HPDE6-E6E7 (cell line): Measurements from ENCODE around the gene MYH7.
"Not testable (repeated sequence)": the region's sequence is repeated elsewhere in the genome, so short reads cannot be mapped to it uniquely, and the experiment has no call there.

Experiments used
- DNase-seq: peaks from one replicate; pipeline ENCODE4 v3.0.0; 2011; ENCODE audit warnings: missing footprints; ENCODE audit errors: extremely low spot score

The MYH7 gene

DNA sequence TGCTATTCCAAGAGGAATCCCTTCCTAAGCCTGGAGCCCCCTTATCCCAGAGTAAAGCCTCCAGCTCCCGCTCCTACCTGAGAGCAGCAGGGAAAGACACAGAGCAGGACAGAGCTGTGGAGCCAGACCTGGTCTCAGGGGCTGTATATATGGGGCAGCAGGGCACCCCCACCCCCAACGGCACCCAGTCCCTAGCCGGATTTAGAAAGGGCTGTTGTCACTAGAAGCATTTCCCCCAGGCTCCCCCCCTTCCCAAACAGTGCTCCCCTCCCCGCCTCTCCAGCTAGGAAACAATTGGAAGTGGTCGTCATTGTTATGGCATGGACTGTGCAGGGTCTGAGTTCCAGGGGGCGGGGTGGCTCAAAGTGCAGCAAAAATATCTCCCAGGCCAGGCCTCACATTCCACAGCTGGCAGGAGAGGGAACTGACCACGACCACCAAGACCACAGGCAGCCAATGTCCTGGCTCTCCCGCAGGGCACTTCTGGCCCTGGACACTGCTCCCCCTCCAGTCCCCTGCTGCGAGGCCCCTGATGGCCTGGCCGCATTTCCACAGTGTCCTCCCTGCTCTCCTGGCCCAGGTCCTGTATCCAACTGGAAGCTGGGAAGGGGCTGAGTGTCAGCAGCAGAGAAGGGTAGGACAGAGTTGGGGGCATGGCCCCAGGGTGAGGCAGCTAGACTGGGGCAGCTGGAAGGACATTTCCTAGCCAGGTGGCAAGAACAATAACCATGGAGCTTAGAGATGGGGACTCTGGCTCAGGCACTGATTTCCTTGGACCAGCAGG is at the start of gene MYH7:
Gene MYH7, minus strand, starts transcription at position 118 of the 784 bp plus-strand sequence. CDS start 1,928 bp downstream, outside the sequence.
- no peak for DNase-seq

DNA sequence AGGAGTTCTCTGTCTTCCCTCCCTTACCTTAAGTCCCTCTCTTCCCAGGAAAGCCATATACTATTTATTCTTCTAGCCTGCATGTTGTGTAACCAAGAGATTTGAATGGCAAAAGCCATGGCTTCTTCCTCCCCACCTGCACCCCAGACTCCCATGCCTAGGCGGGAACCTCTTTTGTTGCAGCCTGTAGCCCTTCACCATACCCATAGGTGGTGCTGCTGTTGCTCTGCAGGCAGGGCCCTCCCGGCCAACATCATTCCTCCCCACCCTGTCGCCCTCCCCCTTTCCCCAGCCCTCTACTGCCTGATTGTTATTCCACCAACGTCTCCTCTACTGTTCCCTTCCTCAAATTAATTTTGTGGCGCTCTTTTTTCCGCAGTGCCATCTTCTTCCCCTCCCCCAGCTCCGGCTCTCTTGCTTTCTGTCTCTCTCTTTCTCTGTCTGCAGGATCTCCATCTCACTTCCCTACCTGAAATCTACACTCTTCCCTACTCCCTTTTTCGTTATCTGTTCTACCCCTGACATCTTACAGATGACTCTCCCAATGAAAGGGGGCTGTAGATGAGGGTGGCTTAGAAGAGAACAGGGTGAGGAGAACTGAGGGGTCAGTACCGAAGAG is 47.9 kb upstream of the MYH7 start:
- DNase-seq: no peak

DNA sequence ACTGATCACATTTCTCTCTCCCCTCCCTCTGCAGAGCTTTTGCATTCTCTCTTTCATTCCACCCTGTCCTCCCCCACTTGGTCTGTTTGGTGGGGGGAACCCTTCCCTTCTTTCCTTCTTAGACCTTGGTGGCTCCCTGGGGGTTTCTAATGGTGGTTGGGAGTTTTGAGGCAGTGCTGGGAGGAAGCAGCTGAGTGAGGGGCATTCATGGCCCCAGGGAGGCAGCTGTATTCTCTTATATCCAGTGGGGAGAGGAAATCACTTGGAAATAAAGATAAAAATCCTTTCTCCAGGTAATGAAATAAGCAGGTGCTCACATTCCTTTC is 47.3 kb upstream of the MYH7 start:
- no peak for DNase-seq

DNA sequence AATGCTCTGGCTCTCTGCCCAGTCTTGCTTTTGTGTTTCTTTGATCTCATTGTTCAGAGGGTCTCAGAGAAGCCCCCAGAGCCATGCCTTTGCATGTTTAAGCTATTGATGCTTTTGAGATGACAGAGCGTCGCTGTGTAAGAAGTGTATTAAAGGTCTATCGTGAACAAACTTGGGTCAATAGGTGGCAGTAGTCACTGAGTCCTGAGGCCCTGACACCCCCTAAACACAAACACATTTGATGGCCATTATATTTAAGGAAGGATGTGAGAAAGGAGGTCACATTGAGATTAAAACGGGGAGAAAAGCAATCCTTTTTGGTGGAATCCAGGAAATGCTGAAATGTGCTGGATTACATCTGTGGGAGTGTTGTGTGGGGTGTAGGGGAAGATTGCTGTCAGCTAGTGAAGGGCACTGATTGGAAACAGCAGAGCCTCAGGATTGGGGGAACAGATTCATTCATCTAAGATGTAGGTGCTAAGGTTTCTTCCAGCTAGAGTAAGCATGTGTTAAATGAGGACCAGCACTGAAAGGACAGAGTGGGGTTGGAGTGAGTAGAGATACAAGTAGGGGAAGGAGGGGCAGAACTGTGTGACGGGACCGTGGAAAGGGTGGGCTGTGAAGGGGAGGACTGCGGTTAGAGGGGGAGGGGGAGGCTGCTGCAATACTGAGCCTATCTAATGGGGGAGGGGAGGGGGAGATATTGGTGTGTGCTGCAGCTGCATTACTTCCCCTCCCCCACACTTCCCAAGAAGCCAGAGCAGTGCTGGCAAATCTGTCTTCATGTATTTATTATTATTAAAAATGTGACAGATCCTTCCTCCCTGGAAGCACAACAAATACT is 46.7 kb upstream of the MYH7 start:
- no peak for DNase-seq

DNA sequence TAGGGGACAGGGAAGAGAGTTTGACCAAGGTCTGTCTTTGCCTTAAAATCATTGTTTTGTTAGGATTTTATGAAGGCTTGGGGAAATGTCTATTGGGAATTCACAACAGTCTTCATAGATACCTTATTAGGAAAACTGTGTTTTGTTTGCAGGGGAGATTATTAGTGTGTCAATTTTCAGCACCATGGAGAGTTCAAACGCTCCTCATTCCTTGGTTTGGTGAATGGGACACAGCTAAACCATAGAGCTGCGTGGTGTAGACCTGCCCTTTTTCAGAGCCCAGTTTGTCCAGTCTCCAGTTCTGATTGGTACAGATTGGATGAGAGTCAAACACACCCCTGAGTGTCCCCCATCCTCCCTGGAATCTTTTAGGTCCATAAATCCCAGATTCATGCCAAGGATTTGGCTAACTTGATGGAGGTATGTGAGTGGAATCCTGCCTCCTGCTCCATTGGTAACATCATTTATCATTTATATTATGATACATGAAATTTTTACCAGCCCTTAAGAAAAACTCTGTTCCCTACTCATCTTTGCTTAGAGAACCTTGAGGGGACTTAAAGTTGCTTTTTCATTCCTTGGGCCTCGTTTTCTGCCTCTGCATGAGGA is 46.0 kb upstream of the MYH7 start:
- no peak for DNase-seq

DNA sequence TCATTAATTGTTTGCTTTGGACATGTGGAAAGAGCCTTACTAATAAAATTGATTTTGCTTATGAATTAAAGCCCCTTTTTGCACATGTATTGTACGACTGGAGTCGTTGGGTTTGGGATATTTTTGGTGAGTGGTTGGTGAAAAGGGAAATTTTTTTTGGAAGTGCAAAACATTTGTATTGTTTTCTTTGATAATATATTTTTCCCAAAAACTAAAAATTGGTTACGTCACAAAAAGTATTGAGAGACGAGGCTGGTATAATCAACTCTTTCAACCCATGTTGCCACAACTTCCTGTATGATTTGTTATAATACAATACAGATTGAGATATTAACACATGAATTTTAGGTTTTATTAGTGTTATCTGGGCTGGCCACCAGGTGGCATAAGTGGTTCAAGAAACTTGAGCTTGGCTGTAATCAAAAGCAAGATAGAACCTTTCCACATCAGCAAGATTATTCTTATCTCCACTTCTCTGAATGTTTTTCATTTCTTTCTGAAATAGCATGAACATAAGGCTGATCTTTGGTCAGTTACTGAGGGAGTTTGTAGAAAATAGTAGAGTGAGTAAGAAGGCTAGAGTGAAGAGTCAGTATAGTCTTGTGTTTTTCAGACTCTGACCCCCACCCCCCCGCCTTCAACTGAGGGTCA is 42.8 kb upstream of the MYH7 start:
- DNase-seq: peak; percentile 21

DNA sequence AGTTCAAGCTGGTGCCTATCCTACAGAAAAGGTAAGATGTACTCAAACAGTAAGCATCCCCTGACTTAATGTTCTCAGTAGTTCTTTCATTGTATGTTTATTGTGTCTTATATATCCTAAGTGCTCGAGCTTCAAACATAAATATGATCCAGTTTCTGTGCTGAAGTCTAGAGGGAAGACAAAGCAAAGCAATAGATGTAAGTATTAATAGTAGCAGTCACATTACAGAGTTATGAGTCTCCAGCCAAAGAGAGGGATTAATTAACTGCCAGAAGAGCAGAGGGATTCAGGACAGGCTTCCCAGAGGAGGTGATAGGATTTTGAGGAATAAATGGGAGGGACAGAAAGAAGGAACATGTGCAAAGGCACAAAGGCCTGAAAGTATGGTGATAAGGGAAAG is 35.5 kb upstream of the MYH7 start:
- DNase-seq: no peak

DNA sequence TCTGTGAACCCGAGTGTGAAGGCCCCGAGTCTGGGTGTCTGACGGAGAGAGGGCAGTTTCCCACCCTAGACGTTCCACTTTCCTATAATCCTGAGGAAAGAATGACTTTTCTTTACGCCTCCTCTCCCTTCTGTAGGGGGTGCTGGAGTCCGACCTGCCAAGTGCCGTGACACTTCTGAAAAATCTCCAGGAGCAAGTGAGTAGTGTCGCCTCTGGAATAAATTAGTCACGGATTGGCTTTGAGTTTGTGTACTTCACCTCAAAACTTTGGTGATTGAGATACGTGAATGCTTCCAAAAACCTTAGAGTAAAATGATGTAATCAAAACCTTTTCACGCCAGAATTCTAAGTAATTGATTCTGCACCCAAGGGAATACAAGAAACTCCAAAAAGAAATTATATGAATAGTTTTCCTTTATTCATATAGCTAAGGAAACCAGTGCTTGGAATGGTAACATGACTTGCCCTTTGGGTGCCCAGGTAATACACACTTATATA is 34.5 kb upstream of the MYH7 start:
- DNase-seq: no peak

DNA sequence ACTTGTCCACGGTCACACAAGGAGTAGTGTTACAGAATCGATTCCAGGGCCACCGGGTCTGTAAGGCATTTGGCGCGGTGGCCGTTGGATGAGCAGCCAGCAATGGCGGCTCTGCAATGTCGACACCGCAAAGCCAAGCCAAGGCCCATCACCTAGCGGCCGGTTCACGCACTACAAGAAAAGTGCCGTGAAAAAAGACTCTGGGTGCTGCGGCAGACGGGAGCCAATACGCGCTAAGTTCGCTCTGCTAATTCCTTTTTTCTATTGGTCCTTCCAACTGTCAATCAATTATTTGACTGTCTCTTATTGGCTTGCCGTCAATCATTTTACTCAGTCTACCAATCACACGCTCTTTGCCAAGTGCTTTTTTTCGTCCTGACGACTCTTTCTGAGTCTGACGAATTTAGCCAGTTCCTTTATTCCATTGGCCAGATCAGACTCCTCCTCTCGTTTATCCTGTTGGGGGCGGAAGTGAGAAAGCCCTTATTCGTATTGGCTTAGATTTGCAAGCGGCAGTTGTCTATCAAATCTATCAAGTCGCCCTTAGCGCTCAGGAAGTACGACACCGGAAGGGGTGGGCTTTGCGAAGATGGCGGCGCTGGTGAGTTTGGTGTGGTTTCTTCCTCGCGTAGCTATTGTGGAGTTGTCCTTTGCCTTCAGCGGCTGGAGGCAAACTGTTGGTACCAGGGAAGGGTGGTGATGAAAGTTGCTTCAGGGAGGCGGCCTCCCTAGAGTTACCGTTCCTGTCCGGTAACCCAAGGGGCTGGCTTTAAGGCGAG is 33.9 kb upstream of the MYH7 start, which contains the start of gene NGDN:
Gene NGDN, plus strand, starts transcription at position 577 of the 779 bp plus-strand sequence. Its CDS starts 13 bp downstream, at position 590.
- peak; percentile 97 for DNase-seq

DNA sequence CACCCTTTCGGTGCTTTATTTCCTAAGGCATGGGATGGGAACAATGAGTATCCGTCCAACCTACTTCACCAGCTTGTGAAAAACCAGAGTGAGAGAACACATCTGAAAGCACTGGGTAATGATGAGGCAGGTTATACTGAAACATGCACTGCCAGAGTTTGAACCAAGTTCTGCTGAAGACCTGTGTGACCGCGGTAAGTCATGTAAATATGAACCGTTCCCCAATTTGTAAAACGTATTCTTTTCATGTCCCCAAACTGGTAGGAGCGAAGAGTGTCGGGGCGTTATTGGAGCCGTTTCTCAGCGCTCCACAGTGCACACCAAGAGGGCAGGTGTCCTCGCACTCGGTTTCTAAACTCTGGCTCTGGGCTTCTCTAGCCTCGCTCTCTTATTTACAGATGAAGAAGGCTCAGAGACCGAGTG is 33.3 kb upstream of the MYH7 start:
- DNase-seq: no peak

DNA sequence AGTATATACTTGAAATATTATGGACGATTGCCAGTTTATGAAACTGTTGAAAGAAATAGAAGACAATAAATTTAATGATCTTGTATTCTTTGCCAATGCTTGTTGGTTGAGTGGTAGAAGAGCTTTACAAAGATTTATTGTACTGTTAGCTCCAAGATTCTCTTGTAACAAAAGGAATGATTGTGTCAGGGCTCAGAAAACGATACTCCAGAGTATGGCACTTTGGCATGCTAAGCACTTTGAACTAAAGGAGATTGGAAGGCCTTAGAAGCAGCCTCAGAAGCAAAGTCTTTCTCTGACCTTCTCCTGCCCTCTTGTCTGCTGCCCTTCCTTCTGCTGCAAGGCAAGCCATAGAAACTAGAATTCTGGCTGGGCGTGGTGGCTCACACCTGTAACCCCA is 29.8 kb upstream of the MYH7 start:
- no peak for DNase-seq

DNA sequence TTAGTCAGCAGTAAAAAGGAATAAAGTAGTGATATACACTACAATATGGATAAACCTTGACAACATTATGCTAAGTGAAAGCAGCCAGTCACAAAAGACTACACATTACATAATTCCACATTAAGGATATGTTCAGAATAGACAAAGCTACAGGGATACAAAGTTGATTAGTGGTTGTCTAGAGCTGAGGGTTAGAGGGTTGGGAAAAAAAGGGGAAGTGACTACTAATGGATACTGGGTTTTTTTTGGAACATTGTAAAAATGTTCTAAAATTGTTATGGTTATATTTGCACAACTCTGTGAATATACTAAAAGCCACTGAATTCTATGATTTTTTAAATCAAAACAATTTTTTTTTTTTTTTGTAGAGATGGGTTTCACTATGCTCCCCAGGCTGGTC is 29.2 kb upstream of the MYH7 start:
- no peak for DNase-seq

DNA sequence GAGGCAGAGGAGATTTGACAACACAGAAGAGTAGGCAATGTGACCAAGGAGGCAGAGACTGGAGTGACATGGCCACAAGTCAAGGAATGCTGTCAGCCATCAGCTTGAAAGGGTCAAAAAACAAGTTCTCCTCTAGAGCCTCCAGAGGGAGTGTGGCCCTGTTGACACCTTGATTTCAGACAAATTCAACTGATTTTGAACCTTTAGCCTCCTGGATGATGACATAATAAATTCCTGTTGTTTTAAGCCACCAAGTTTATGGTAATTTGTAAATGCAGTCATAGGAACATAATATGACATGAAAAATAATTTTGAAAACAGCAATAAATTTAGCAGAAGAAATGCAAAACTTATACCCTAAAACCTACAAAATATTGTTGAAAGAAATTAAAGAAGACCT is 25.5 kb upstream of the MYH7 start:
- no peak for DNase-seq

DNA sequence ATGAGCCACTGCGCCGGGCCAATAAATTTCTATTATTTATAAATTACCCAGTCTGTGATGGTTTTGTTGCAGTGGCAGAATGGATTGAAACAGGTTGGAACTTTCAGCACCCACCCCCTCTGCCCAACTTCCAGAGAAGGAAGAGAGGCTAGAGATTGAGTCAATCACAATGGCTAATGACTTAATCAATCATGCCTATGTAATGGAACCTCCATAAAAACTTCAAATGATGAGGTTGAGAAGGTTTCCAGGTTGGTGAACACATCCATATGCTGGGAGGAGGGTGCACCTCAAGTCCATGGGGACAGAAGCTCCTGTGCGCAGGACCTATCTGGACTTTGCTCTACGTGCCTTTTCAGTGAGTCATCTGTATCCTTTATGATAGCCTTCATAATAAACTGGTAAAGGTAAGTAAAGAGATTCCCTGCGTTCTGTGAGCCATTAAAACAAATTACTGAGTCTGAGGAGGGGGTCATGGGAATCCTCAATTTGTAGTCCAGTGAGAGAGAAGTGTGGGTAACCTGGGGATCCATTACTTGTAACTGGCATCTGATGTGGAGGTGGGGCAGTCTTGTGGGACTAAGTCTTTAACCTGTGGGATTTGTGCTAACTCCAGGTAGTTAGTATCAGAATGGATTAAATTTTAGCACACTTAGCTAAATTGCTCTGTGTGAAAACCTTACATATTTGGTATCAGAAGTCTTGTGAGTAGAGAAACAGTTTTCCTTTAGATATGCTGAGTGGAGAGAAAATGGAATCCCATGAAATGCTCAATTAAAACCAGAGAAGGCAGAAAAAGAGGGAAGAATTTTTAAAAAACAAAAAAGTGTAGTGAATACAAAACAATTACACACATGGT is 22.4 kb upstream of the MYH7 start:
- DNase-seq: no peak

DNA sequence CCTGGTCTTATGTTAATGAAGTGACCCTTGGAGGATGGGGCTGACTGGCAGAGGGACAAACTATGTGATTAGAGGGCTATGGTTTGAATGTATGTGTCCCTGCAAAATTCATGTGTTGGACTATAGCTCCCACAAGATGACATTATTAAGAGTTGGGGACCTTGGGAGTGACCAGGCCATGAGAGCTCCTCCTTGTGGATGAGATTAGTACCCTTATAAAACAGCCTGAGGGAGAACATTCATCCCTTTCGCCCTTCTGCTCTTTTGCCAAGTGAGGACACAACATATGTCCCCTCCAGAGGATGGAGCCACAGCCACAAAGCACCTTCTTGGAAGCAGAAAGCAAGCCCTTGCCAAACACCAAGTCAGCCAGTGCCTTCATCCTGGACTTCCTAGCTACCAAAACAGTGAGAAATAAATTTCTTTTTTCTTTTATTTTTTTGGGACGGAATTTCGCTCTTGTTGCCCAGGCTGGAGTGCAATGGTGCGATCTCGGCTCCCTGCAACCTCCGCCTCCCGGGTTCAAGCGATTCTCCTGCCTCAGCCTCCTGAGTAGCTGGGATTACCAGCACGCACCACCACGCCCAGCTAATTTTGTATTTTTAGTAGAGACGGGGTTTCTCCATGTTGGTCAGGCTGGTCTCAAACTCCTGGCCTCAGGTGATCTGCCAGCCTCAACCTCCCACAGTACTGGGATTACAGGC is 21.6 kb upstream of the MYH7 start:
- DNase-seq: not testable (repeated sequence)

DNA sequence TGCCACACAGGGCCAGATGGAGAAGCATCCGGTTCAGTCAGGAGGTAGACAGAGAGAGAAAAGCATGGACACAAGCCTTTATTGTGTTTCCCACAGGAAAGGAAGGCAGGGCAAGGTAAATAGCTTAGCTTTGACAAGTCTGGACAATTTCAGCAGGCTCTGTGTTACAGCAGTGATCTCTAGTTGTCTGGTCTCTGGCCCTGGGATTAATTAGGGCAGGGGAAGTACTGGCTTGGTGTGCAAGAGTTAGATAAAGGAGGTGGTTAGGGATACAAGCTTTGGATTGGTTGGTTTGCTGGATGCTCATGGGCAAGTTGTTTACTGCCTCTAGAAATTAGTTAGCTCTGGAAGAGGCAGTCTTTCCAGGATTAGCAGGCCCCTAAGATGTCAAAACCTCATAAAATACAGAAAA is 19.0 kb upstream of the MYH7 start:
- peak; percentile 41 for DNase-seq

DNA sequence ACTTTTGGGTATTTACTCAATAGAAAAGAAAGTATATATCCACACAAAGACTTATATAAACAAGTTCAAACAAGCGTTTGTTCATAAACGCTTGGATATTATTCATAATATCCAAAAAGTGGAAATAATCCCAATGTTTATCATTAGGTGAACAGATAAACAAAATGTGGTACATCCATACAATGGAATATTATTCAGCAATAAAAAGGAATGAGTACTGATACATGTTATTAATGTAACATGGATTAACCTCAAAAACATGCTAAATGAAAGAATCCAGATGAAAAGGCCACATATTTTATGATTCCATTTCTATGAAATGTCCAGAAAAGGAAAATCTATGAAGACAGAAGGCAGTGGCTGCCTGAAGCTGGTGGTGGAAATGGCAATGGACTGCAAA is 16.8 kb upstream of the MYH7 start:
- DNase-seq: no peak

DNA sequence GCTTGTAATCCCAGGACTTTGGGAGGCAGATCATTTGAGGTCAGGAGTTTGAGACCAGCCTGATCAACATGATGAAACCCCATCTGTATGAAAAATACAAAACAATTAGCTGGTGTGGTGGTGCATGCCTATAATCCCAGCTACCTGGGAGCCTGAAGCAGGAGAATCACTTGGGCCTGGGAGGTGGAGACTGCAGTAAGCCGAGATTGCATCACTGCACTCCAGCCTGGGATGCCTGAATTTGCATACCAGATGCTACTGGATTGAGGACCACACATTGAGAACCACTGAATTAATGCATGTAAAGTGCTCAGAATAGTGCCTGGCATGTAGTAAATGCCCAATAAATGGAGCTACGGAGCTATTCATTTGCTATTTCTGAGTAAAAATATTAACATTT is 14.9 kb upstream of the MYH7 start:
- no peak for DNase-seq

DNA sequence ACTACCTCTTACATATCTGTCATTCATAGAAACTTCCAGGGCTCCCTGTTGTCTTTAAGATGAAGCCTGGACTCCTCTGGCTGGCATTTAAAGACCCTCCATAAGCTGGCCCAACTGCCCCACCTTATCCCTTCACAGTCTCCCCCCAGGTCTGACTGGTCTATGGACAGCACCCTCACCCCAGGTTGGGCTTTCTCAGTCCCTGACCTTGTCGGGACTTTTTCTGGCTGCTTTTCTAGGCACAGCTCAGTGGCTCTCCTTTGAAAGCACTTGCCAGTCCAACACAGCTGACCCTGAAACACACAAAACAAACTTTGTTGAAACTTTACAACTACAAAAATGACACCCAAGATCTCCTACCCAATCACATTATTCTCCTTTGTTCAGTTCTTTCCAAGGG is 13.9 kb upstream of the MYH7 start:
- DNase-seq: no peak
